Thoracic aorta (tissue), 2 donors: ENCODE measurements around the gene GRK1. TPM values are rescaled to one million over a fixed set of nuclear protein-coding genes. Genes with fewer than 3 reads are reported as not detected.

Source experiments
- ATAC-seq: fragments of 150-250 bp; one replicate; pipeline ENCODE4 v1.8.0; 2017; ENCODE audit warnings: low read depth; ENCODE audit not compliant: insufficient number of reproducible peaks, low FRiP score
- DNase-seq: peaks from one replicate; pipeline ENCODE4 v3.0.0-alpha.2; 2020; ENCODE audit warnings: low spot score
- H3K27ac ChIP-seq, 2 donors: fragments of 200-600 bp; sonication (generic); 1 replicate in 1 of 2; 2 replicates in 1 of 2; pipeline ENCODE4 v1.5.1; 2016; ENCODE audit warnings: mild to moderate bottlenecking in 2 of 2, moderate library complexity in 2 of 2
- H3K27me3 ChIP-seq: fragments of 200-600 bp; sonication (generic); replicated peaks from 2 replicates; pipeline ENCODE4 v1.6.0; 2016; ENCODE audit warnings: mild to moderate bottlenecking; ENCODE audit not compliant: insufficient read depth
- H3K36me3 ChIP-seq: fragments of 200-600 bp; sonication (generic); one replicate; pipeline ENCODE4 v1.5.1; 2016
- H3K4me1 ChIP-seq, 2 donors: fragments of 200-600 bp; sonication (generic); 1 replicate in 1 of 2; 2 replicates in 1 of 2; pipeline versions ENCODE4 v1.5.1 to v1.6.0; 2016; ENCODE audit warnings: low read depth in 2 of 2, mild to moderate bottlenecking in 1 of 2; ENCODE audit not compliant: control insufficient read depth in 1 of 2
- H3K4me3 ChIP-seq: fragments of 200-600 bp; sonication (generic); 2 replicates; pipeline ENCODE4 v1.5.1; 2016; ENCODE audit warnings: mild to moderate bottlenecking
- H3K9me3 ChIP-seq: fragments of 200-600 bp; sonication (generic); 2 replicates; pipeline ENCODE4 v1.5.1; 2016
- total RNA-seq, 2 donors: library from RNA; depleted of rRNA; stranded (reverse); fragments of >200 nt; gene quantifications; one replicate each; pipeline versions ENCODE4 v1.1.0 to v1.2.3, GENCODE V29; 2016
- TF ChIP-seq, protein P1 (sequence below): fragments of 200-600 bp; sonication (generic); IDR thresholded peaks from one replicate; pipeline ENCODE4 v1.5.1; 2019; ENCODE audit warnings: antibody characterized with exemption

Gene GRK1
- total RNA-seq, 2 donors from 2014 or later: not detected

DNA sequence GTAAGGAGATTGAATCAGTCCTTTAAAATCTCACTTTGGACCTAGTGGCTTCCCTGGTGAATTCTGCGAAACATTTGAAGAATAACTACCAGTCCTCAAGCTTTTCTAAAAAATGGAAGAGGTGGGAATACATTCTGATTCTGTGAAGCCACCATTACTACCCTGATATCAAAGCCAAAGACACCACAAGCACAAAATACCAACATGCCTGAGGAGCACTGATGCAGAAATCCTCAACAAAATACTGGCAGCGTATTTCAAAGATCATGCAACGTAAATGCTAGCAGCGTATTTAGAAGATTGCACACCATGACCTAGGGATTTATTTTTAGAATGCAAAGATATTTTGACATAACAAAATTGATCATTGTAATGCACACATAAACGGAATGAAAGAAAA, 23.4 kb upstream of the GRK1 start:
- H3K4me3 ChIP-seq: no peak overlapping the region
- H3K27ac ChIP-seq: no peak overlapping the region
- H3K27me3 ChIP-seq: no peaks in the 10 kb centered on the region
- peaks cover 4% of the 10 kb centered on the region for H3K36me3 ChIP-seq
- DNase-seq: no peak
- ATAC-seq: no peak
- H3K9me3 ChIP-seq: no peaks in the 10 kb centered on the region
- TF ChIP-seq, protein P1, sequence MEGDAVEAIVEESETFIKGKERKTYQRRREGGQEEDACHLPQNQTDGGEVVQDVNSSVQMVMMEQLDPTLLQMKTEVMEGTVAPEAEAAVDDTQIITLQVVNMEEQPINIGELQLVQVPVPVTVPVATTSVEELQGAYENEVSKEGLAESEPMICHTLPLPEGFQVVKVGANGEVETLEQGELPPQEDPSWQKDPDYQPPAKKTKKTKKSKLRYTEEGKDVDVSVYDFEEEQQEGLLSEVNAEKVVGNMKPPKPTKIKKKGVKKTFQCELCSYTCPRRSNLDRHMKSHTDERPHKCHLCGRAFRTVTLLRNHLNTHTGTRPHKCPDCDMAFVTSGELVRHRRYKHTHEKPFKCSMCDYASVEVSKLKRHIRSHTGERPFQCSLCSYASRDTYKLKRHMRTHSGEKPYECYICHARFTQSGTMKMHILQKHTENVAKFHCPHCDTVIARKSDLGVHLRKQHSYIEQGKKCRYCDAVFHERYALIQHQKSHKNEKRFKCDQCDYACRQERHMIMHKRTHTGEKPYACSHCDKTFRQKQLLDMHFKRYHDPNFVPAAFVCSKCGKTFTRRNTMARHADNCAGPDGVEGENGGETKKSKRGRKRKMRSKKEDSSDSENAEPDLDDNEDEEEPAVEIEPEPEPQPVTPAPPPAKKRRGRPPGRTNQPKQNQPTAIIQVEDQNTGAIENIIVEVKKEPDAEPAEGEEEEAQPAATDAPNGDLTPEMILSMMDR: no peak
- peaks cover 9 to 18% of the 10 kb centered on the region in 2 donors for H3K4me1 ChIP-seq

DNA sequence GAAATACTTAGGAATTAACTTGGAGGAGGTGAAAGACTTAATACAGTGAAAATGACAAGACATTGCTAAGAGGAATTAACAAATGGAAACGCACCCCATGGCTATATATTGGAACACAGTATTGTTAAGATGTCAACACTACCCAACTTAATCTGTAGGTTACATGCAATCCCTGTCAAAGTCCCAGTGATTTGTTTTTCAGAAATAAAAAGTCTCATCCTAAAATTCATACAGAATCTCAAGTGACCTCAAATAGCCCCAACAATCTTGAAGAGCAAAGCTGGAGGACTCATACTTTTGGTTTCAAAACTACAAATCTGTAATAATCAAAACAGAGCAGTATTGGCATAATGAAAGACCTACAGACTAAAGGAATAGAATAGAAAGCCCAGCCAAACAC, 22.2 kb upstream of the GRK1 start:
- no peak for ATAC-seq
- Histone ChIP-seq H3K27me3 (no peaks in the 10 kb centered on the region), H3K36me3 (peaks cover 4% of the 10 kb centered on the region), H3K4me1 (peaks cover 9 to 18% of the 10 kb centered on the region in 2 donors), H3K27ac (no peak overlapping the region), H3K9me3 (no peaks in the 10 kb centered on the region), H3K4me3 (no peak overlapping the region)
- TF ChIP-seq, protein P1: no peak
- DNase-seq: no peak

DNA sequence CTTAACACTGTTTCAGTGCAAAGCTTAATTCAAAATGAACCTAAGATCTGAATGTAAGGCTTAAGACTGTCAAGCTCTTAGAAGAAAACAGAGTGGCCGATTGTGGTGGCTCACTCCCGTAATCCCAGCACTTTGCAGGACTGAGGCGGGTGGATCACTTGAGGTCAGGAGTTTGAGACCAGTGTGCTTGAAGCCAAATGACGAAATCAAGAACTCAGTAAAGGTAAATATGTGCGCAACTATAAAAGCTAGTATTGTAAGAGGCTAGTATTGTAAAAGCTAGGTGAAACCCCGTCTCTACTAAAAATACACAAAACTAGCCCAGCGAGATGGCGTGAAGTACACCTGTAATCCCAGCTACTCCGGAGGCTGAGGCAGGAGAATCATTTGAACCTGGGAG, 21.7 kb upstream of the GRK1 start:
- DNase-seq: no peak

DNA sequence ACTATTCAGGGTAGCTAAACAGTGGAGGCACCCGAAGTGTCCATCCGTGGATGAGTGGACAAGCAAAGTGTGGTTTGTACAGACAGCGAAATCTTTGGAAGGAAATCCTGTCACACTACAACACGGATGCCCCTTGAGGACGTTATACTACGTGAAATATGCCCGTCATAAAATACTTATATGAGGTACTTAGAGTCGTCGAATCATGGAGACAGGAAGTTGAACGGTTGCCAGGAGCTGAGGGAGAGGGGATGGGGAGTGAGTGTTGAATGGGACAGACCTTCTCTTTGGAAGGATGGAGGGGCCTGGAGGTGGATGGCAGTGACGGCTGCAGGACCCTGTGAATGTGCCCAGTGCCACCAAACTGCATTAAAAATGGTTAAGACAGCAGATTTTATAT, 20.6 kb upstream of the GRK1 start:
- no peaks in the 10 kb centered on the region for H3K9me3 ChIP-seq
- peaks cover 2% of the 10 kb centered on the region for H3K36me3 ChIP-seq
- DNase-seq (no peak), ATAC-seq (no peak)
- no peak overlapping the region for H3K4me3 ChIP-seq
- H3K27ac ChIP-seq: no peak overlapping the region
- TF ChIP-seq, protein P1: no peak
- H3K4me1 ChIP-seq: peaks cover 9 to 18% of the 10 kb centered on the region in 2 donors
- H3K27me3 ChIP-seq: no peaks in the 10 kb centered on the region

More for the DNA sequence above, 21.7 kb upstream of the GRK1 start:
- Histone ChIP-seq H3K27ac (no peak overlapping the region), H3K27me3 (no peaks in the 10 kb centered on the region), H3K9me3 (no peaks in the 10 kb centered on the region), H3K4me1 (peaks cover 9 to 18% of the 10 kb centered on the region in 2 donors), H3K36me3 (peaks cover 4% of the 10 kb centered on the region), H3K4me3 (no peak overlapping the region)
- TF ChIP-seq, protein P1: no peak
- ATAC-seq: no peak

DNA sequence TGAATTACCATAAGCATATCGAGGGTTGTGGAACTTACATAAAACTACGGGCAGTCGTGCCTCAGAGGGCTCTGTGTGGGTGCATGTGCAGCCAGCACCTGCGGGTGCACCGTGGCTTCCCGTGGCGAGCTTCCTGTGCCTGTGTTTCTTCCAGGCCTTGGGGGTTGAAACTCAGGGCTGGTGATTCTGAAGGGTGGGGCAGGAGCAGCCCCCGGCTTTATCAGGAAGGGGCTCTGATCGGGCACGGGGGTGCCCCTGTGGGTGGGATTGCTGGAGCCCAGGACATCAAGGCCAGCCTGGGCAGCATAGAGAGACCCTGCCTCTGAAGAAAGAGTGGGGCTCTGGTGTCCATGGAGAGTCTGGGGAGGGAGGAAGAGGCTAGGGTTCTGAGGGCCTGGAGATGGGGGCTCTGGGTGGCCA, 20.1 kb upstream of the GRK1 start:
- TF ChIP-seq, protein P1: no peak
- no peaks in the 10 kb centered on the region for H3K9me3 ChIP-seq
- H3K27me3 ChIP-seq: no peaks in the 10 kb centered on the region
- ATAC-seq (no peak), DNase-seq (no peak)
- peak overlapping the region in 1 of 2 donors; percentile 34 for H3K27ac ChIP-seq
- H3K36me3 ChIP-seq: no peaks in the 10 kb centered on the region
- H3K4me1 ChIP-seq: peaks cover 9 to 18% of the 10 kb centered on the region in 2 donors
- H3K4me3 ChIP-seq: no peak overlapping the region
